ENCODE results near the gene GRIK2. TPM values are rescaled to one million over a fixed set of nuclear protein-coding genes. Genes with fewer than 3 reads are reported as not detected.

Gene GRIK2
- total and polyA plus RNA-seq, 12 donors, result 0.09 to 10.6 (median 1.9) TPM

- H3K27me3 ChIP-seq, result no peaks in the 10 kb centered on the region
- no peak overlapping the region for H3K27ac ChIP-seq
- H3K9me3 ChIP-seq (replicated peaks in 1 of 3), result no peaks in the 10 kb centered on the region
- TF ChIP-seq, protein P1, sequence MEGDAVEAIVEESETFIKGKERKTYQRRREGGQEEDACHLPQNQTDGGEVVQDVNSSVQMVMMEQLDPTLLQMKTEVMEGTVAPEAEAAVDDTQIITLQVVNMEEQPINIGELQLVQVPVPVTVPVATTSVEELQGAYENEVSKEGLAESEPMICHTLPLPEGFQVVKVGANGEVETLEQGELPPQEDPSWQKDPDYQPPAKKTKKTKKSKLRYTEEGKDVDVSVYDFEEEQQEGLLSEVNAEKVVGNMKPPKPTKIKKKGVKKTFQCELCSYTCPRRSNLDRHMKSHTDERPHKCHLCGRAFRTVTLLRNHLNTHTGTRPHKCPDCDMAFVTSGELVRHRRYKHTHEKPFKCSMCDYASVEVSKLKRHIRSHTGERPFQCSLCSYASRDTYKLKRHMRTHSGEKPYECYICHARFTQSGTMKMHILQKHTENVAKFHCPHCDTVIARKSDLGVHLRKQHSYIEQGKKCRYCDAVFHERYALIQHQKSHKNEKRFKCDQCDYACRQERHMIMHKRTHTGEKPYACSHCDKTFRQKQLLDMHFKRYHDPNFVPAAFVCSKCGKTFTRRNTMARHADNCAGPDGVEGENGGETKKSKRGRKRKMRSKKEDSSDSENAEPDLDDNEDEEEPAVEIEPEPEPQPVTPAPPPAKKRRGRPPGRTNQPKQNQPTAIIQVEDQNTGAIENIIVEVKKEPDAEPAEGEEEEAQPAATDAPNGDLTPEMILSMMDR (IDR thresholded peaks at IDR 0.05), result no peak
- TF ChIP-seq POLR2A (IDR thresholded peaks at IDR 0.05), result no peak
- DNase-seq, result no peak
- 68 to 81% (median 75%) methylated on average over 1 of the region's 1 CpG for WGBS, 4 donors
- intact Hi-C loops (cut with DNase I), result no loop called here
- no peaks in the 10 kb centered on the region for H3K4me1 ChIP-seq (replicated peaks in 1 of 2)
- no peak overlapping the region for H3K4me3 ChIP-seq
- H3K36me3 ChIP-seq (replicated peaks in 1 of 2), result no peaks in the 10 kb centered on the region
Observed at GRCh38 chr6:101478891-101479290, 85.4 kb downstream of the GRIK2 start.

- H3K27ac ChIP-seq, result no peak overlapping the region
- H3K27me3 ChIP-seq, result no peaks in the 10 kb centered on the region
- H3K4me1 ChIP-seq (replicated peaks in 1 of 2), result no peaks in the 10 kb centered on the region
- intact Hi-C loops (cut with DNase I), result no loop called here
- no peaks in the 10 kb centered on the region for H3K9me3 ChIP-seq (replicated peaks in 1 of 3)
- DNase-seq, result no peak
- no peak overlapping the region for H3K4me3 ChIP-seq
- WGBS, 4 donors, result 64 to 74% (median 71%) methylated on average over 3 of the region's 3 CpGs
- H3K36me3 ChIP-seq (replicated peaks in 1 of 2), result no peaks in the 10 kb centered on the region
- no peak for TF ChIP-seq POLR2A (IDR thresholded peaks at IDR 0.05)
- TF ChIP-seq, protein P1 (IDR thresholded peaks at IDR 0.05), result no peak
Observed at GRCh38 chr6:101482606-101483005, 89.1 kb downstream of the GRIK2 start.

- TF ChIP-seq, protein P1 (IDR thresholded peaks at IDR 0.05), result no peak
- TF ChIP-seq POLR2A (IDR thresholded peaks at IDR 0.05), result no peak
Observed at GRCh38 chr6:101484781-101485180, 91.3 kb downstream of the GRIK2 start.

DNA sequence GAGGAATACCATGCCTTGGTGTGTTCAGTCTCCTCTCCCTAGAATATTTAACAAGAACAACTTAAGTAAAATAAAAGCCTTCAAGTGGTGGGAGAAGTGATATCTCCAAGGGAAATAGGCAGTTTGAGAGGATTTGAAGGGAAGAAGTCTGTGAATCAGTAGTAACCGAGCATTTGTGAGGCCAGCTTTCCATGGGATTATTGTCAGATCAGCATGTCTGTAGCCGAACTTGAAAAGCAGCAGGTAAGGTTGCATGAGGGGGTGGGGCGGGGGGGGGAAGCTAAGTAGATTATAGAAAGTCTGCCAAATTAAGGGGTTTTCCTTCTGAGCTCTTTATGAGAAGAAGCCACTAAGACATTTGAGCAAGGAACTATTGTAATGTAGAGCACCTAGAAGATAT lies 92.6 kb downstream of the GRIK2 start:
- no peak overlapping the region for H3K4me3 ChIP-seq
- 43 to 59% (median 56%) methylated on average over 3 of the region's 3 CpGs for WGBS, 4 donors
- no peak for DNase-seq

More at GRCh38 chr6:101484781-101485180, 91.3 kb downstream of the GRIK2 start:
- Histone ChIP-seq H3K4me1 (replicated peaks in 1 of 2) (no peaks in the 10 kb centered on the region), H3K27ac (no peak overlapping the region), H3K9me3 (replicated peaks in 1 of 3) (no peaks in the 10 kb centered on the region), H3K36me3 (replicated peaks in 1 of 2) (no peaks in the 10 kb centered on the region), H3K4me3 (no peak overlapping the region), H3K27me3 (no peaks in the 10 kb centered on the region)
- WGBS, 4 donors, result 48 to 73% (median 53%) methylated on average over 3 of the region's 3 CpGs
- no peak for DNase-seq
- intact Hi-C loops (cut with DNase I), result no loop called here

More for the DNA sequence above, 92.6 kb downstream of the GRIK2 start:
- H3K4me1 ChIP-seq (replicated peaks in 1 of 2), result no peaks in the 10 kb centered on the region
- no peaks in the 10 kb centered on the region for H3K36me3 ChIP-seq (replicated peaks in 1 of 2)
- no peaks in the 10 kb centered on the region for H3K9me3 ChIP-seq (replicated peaks in 1 of 3)
- no peaks in the 10 kb centered on the region for H3K27me3 ChIP-seq
- intact Hi-C loops (cut with DNase I), result no loop called here
- TF ChIP-seq, protein P1 (IDR thresholded peaks at IDR 0.05), result no peak
- no peak for TF ChIP-seq POLR2A (IDR thresholded peaks at IDR 0.05)
- no peak overlapping the region for H3K27ac ChIP-seq

All from adrenal gland (tissue), 12 donors.